Vagina (tissue), 2 donors: ENCODE data around the gene FMOD.

Experiments
- POLR2AphosphoS5 ChIP-seq, 2 donors: sonication (generic); formaldehyde crosslinking; IDR thresholded peaks; one replicate each; pipeline ENCODE4 v1.9.0; 2017; ENCODE audit warnings: antibody characterized with exemption in 2 of 2, mild to moderate bottlenecking in 2 of 2, low read depth in 1 of 2; ENCODE audit not compliant: insufficient read depth in 1 of 2
- TF ChIP-seq, protein P1 (sequence below), 3 experiments: fragments of 450-650 bp in 2 of 3; fragments of 200-600 bp in 1 of 3; sonication (generic) in 1 of 3; IDR thresholded peaks; one replicate each; pipeline ENCODE4 v1.5.1; 2017 to 2019; ENCODE audit warnings: antibody characterized with exemption in 3 of 3, mild to moderate bottlenecking in 2 of 3, moderate library complexity in 2 of 3

DNA sequence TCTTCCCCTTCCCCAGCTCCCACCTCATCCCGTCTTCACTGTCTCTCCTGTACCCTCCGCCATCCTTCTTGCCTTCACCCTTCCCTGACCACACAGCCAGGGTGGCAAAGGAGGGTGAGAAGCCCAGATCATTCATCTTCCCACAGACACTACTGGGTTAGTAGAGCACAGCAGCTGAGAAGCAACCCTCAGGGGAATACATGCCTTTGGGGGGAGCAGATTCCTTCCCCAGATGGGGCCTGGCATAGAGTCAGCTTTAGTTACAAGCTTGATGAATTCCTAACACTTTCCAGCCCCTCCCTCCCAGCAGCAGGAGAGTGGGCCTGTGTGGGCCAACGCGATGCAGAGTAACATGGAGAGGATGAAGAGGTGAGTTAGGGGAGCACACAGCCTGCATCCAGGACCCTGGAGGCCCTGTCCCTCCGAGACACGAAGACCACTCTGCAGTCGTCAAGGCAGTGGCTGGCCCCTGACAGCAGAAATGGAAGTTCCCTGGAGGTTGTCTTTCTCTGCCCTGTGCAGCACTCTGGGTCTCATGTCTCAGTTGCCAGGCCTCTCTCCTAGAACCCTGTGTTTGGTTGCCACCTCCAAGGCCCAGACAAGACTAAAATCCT is 54.4 kb downstream of the FMOD start:
- TF ChIP-seq POLR2AphosphoS5 (IDR thresholded peaks at IDR 0.05; ENCODE audit: insufficient read depth in 1 of 2, low read depth in 1 of 2) = no peak
- TF ChIP-seq, protein P1, sequence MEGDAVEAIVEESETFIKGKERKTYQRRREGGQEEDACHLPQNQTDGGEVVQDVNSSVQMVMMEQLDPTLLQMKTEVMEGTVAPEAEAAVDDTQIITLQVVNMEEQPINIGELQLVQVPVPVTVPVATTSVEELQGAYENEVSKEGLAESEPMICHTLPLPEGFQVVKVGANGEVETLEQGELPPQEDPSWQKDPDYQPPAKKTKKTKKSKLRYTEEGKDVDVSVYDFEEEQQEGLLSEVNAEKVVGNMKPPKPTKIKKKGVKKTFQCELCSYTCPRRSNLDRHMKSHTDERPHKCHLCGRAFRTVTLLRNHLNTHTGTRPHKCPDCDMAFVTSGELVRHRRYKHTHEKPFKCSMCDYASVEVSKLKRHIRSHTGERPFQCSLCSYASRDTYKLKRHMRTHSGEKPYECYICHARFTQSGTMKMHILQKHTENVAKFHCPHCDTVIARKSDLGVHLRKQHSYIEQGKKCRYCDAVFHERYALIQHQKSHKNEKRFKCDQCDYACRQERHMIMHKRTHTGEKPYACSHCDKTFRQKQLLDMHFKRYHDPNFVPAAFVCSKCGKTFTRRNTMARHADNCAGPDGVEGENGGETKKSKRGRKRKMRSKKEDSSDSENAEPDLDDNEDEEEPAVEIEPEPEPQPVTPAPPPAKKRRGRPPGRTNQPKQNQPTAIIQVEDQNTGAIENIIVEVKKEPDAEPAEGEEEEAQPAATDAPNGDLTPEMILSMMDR (IDR thresholded peaks at IDR 0.05) = no peak
